ENCODE measurements around the gene DNAH2.

GRCh38 chr17:7700510-7700909, 17.0 kb upstream of the DNAH2 start:
- TF ChIP-seq CHD2 (IDR thresholded peaks at IDR 0.05; ENCODE audit: low read length, partially characterized antibody) (no peak), NRF1 (IDR thresholded peaks at IDR 0.05; ENCODE audit: low read depth, low read length) (no peak), CTCF (IDR thresholded peaks at IDR 0.05) (no peak)

Measured in SK-N-SH (cell line).